Right cardiac atrium (tissue), 5 donors: ENCODE results near the gene CYB5A. TPM values are rescaled to one million over a fixed set of nuclear protein-coding genes. Genes with fewer than 3 reads are reported as not detected.

Experiments
- ATAC-seq, 2 donors: fragments of 200-7000 bp; cut with Tn5 transposase; one replicate each; pipeline versions ENCODE4 v1.8.0 to v1.9.1; 2020; ENCODE audit warnings: moderate library complexity in 2 of 2, mild to moderate bottlenecking in 1 of 2
- DNase-seq, 3 donors: peaks; one replicate each; pipeline ENCODE4 v3.0.0-alpha.2; 2020
- H3K27ac ChIP-seq: one replicate; pipeline ENCODE4 v1.5.1; 2013; ENCODE audit warnings: mild to moderate bottlenecking, low read length, control low read depth, moderate library complexity
- H3K27me3 ChIP-seq: one replicate; pipeline ENCODE4 v1.6.1; 2013; ENCODE audit not compliant: control insufficient read depth, insufficient read depth
- H3K4me1 ChIP-seq: one replicate; pipeline ENCODE4 v1.6.1; 2013; ENCODE audit warnings: low read length; ENCODE audit not compliant: control insufficient read depth, insufficient read depth
- H3K4me3 ChIP-seq: one replicate; pipeline ENCODE4 v1.5.1; 2013; ENCODE audit warnings: low read length, control low read depth
- H3K9me3 ChIP-seq: one replicate; pipeline ENCODE4 v1.6.1; 2013; ENCODE audit warnings: low read length; ENCODE audit not compliant: control insufficient read depth
- WGBS: extraction: QIAGEN DNeasy Blood & Tissue Kit; methylation state at CpG from one replicate; pipeline ENCODE4 v1.1.7; 2013; 5-methylcytosine and 5-hydroxymethylcytosine counted together
- intact Hi-C, 4 donors: fragments of 100-400 bp; cut with DNase I; formaldehyde crosslinking; loops; one replicate each; pipeline versions ENCODE4 v1.11.0 to v1.14.0; 2022 to 2023
- long read RNA-seq, 4 donors: library from polyadenylated mRNA; unstranded; transcript quantifications; one replicate each; pipeline ENCODE4 v2.0.0, GENCODE V29; 2020 to 2021
- polyA plus RNA-seq: library from polyadenylated mRNA; stranded (reverse); fragments of 200-250 nt; gene quantifications from one replicate; pipeline ENCODE4 v1.2.3, GENCODE V29; 2013
- total RNA-seq, 4 donors: library from RNA; stranded (reverse); fragmentation: NEBNext Ultra II Directional; extraction: Animal tissue kit (Norgen Biotek cat#: 25700); gene quantifications; one replicate each; pipeline ENCODE4 v1.2.1, GENCODE V29; 2021
- donor health status: healthy with polysubstance abuse.
- donor health status: DM: no; HTN: yes; CAD: no.
- donor health status: DM: no; HTN: no; CAD: no.
- donor health status: DM: no; HTN: yes; CAD: no; lungs with severe emphysema.
- donor health status: DM: yes; HTN: yes; CAD: no.

CYB5A gene, protein sequence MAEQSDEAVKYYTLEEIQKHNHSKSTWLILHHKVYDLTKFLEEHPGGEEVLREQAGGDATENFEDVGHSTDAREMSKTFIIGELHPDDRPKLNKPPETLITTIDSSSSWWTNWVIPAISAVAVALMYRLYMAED
- total RNA-seq (10 to 100 TPM; 40.4 to 53.6 (median 48.8) TPM), polyA plus RNA-seq (91.8 TPM)
- long read RNA-seq, donor 1, transcript CYB5A-202 (5 exons, 3,283 nt) = major isoform, 46 of 50 reads
- long read RNA-seq, donor 1, partial matches to known transcripts = 1 of 50 reads
- long read RNA-seq, donor 1, other reads (novel, unspliced or antisense) = 3 of 50 reads
- long read RNA-seq, donor 2, transcript CYB5A-202 (5 exons, 3,283 nt) = major isoform, 37 of 39 reads
- long read RNA-seq, donor 2, partial matches to known transcripts = 0 of 39 reads
- long read RNA-seq, donor 2, other reads (novel, unspliced or antisense) = 2 of 39 reads
- long read RNA-seq, donor 3, transcript CYB5A-202 (5 exons, 3,283 nt) = major isoform, 15 of 17 reads
- long read RNA-seq, donor 3, partial matches to known transcripts = 0 of 17 reads
- long read RNA-seq, donor 3, other reads (novel, unspliced or antisense) = 1 of 17 reads
- long read RNA-seq, donor 4, transcript CYB5A-202 (5 exons, 3,283 nt) = major isoform, 12 of 13 reads
- long read RNA-seq, donor 4, partial matches to known transcripts = 0 of 13 reads
- long read RNA-seq, donor 4, other reads (novel, unspliced or antisense) = 1 of 13 reads

DNA sequence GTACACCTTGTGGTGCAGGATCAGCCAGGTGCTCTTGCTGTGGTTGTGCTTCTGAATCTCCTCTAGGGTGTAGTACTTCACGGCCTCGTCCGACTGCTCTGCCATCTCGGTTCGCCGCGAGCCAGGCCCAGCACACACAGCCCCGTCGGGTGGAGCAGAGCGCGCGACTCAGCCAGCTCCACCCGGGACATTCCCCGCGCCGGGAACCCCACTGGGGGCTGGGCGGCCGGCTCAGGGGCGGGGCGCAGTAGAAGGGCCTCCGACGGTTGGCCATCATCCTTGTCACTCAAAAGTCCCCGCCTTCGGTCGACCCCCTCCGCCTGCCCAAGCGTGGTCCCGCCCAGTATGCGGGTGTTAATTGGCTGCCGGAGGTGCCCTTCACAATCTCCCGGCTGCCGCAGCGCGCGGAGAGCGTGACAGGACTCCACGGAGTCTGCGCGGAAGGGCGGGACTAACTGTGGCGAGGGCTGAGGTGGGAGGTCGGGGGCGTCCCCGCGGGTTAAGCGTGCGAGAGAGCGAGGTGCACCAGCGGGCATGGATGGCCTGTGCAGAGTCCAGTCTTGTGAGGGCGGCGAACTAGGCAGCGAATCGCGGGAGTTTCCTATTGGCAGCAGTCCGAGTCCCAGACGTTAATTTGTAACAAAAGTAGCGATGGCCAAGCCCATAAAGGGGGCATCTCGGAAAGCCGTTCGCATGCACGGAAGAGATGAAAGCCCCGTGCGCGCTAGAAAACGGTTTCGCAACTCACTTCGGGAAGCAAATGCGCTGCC lies at the start of gene CYB5A:
TSS of gene CYB5A (minus strand) at position 193 of the 770 bp plus-strand sequence. CDS start at position 105, 88 bp downstream.
- under 1% methylated on average over 68 of the region's 68 CpGs for WGBS
- H3K4me3 ChIP-seq = peak within 1 kb of the TSS; percentile 85
- no peaks in the 10 kb centered on the region for H3K4me1 ChIP-seq
- intact Hi-C loops = no loop called here
- no peaks in the 10 kb centered on the region for H3K9me3 ChIP-seq
- no peaks in the 10 kb centered on the region for H3K27me3 ChIP-seq
- H3K27ac ChIP-seq = peak within 1 kb of the TSS; percentile 39
- ATAC-seq (peak; percentile 99 to 100), DNase-seq (peak; percentile 98 to 100 (median 99))

DNA sequence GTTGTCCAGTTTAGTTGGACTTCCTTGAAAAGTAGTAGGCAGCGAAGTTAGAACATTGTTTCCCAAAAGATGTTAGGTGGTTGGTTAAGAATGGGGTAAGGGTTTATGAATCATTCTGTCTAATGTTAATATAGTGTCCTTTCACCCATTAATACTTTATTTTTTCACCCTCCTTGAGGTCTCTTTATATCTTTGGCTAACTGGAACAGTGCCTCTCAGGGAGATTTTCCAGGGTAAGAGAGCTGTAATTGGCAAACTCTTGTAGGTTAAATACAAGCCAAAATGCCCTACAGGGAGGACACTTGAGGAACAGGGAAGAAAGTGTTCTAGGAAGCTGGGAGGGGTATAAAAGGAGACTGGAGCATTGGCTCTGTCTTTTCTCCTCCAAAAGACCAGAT lies 46.1 kb upstream of the CYB5A start:
- intact Hi-C loops = loop anchor here in 2 of 4 donors (10.0 kb wide), 1 partner anchor 93 kb away; no protein-coding TSS in a partner anchor
- WGBS = 96% methylated on average over 1 of the region's 1 CpG

DNA sequence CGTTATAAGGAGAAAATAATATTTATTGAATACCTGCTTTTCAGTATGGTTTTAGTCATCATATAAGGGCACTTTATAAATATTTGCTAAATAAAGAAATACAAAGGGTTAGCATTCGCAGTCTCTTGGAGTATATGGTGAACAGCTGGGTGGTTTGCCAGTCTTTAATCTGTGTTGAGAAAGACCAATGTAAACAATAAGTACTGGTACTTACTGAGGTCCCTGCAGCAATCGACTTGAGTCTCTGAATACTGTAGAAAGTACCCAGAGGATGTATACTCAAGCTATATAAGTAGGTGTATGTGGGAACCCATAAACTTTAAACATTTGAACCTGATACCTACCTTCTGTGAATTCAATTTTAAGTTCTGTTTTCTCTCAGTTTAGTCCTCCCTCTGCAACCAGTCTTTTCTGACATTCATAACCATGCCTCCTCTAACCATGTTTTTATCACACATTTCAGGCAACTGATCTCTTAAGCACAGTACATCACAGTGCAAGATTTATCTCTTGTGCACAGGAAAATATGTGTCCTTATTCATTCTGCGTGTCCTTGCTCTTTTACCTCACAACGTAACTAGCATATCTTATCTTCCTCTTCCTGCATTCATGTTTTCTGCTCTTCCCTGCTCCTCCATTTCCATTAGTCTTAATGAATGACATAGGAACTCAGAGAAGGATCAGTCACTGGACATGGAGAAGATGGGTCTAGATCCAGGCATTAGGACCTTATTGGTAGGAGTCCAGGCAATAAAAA lies 45.6 kb upstream of the CYB5A start:
- H3K4me1 ChIP-seq = no peaks in the 10 kb centered on the region
- no peak overlapping the region for H3K27ac ChIP-seq
- DNase-seq (no peak), ATAC-seq (no peak)
- no peaks in the 10 kb centered on the region for H3K27me3 ChIP-seq
- 68% methylated on average over 5 of the region's 5 CpGs for WGBS
- intact Hi-C loops = loop anchor here in 2 of 4 donors (10.0 kb wide), 1 partner anchor 93 kb away; no protein-coding TSS in a partner anchor
- no peak overlapping the region for H3K4me3 ChIP-seq
- no peaks in the 10 kb centered on the region for H3K9me3 ChIP-seq

More for the DNA sequence above, 46.1 kb upstream of the CYB5A start:
- Histone ChIP-seq H3K4me1 (no peaks in the 10 kb centered on the region), H3K27ac (no peak overlapping the region), H3K9me3 (no peaks in the 10 kb centered on the region), H3K4me3 (no peak overlapping the region), H3K27me3 (no peaks in the 10 kb centered on the region)
- DNase-seq = no peak
- ATAC-seq = no peak

DNA sequence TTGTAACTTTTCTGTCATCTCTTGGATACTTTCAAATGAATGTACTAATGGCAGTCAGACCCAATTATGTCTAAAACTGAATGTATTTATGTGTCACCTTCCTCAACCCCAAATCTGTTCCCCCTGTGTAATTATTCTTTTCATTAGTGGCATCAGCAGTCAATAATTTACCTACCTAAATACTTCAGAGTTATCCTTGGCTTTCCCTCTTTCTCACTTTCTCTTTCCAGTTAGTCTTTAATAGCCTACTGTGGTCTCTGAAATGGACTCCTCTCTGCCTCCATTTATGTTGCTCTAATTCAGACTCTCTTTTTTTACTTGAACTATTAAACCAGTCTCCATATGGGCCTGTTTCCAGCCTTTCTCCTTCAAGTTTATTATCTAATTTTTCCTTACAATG lies 44.9 kb upstream of the CYB5A start:
- intact Hi-C loops = loop anchor here in 2 of 4 donors (10.0 kb wide), 1 partner anchor 92 kb away; no protein-coding TSS in a partner anchor
- no peaks in the 10 kb centered on the region for H3K9me3 ChIP-seq
- H3K27me3 ChIP-seq = no peaks in the 10 kb centered on the region
- ATAC-seq (no peak), DNase-seq (no peak)
- H3K4me3 ChIP-seq = no peak overlapping the region
- no peaks in the 10 kb centered on the region for H3K4me1 ChIP-seq
- no peak overlapping the region for H3K27ac ChIP-seq

DNA sequence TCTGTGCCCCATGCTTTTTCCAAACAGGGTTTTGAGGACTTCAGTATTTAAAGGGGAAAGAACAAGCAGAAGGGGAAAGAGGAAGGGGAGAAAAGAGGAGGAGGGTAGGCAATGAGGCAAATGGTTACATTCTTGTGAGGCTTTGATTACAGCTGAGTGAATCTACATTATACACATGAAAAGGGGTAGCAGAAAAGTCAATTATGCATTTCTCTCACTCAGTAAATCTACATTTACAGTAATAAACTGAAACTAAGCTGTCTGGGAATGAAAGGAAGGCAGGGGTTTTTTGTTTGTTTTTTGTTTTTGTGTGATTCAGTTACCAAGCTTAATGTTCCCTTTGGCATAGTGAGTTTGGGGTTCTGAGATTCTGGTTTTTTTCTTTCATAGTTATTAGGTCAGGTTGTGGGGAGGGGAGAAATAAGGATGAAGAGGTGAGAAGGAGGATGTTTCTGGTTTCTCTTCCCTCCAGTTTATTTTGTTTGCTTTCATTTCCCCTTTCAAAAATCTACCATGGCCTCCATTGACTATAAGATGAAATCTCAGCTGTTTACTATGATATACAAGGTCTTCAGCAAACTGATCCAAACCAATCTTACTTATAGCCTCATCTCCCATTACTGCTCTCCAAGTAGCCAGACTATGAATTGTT lies 42.6 kb upstream of the CYB5A start:
- no peaks in the 10 kb centered on the region for H3K9me3 ChIP-seq
- H3K27me3 ChIP-seq = no peaks in the 10 kb centered on the region
- ATAC-seq (no peak), DNase-seq (no peak)
- intact Hi-C loops = loop anchor here in 3 of 4 donors (5.0 to 10.0 kb wide), 4 partner anchors 90 to 137 kb away; no protein-coding TSS in a partner anchor
- H3K4me1 ChIP-seq = no peaks in the 10 kb centered on the region
- no peak overlapping the region for H3K27ac ChIP-seq
- H3K4me3 ChIP-seq = no peak overlapping the region

DNA sequence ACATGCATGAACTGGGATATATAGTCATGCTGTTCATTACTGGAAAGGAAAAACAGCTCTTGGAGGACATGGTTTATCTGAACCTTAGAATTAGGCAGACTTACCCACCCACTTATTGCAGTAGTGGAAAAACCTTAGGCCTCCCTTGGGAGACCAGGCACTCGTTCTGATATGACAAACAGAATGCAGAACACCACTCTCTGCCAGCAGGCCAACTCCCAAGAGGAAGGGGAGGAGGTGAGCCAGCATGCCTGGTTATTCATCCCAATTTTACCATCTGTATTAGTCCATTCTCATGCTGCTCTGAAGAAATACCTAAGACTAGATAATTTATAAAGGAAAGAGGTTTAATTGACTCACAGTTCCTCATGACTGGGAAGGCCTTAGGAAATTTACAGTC lies 41.3 kb upstream of the CYB5A start:
- Histone ChIP-seq H3K27ac (no peak overlapping the region), H3K27me3 (no peaks in the 10 kb centered on the region), H3K9me3 (no peaks in the 10 kb centered on the region), H3K4me3 (no peak overlapping the region), H3K4me1 (no peaks in the 10 kb centered on the region)
- DNase-seq = no peak
- intact Hi-C loops = loop anchor here in 3 of 4 donors (5.0 to 10.0 kb wide), 4 partner anchors 88 to 136 kb away; no protein-coding TSS in a partner anchor
- 31% methylated on average over 1 of the region's 1 CpG for WGBS
- ATAC-seq = no peak

DNA sequence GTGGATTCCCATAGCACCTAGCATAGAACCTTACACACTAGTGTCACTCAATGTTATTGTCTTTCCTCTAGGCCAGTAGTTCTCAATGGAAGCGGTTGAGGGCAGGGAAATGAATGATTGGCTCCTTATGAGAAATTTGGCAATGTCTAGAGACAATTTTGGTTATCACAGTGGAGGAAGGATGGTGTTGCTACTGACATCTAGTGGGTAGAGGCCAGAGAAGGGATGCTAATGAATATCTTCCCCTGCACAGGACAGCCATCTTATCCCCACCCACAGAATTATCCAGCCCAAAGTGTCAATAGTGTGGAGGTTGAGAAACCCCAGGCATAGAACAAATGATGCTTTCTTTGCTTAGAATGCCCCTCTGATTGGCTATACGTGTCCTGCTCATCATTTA lies 39.6 kb upstream of the CYB5A start:
- H3K9me3 ChIP-seq = no peaks in the 10 kb centered on the region
- H3K27me3 ChIP-seq = no peaks in the 10 kb centered on the region
- H3K4me3 ChIP-seq = no peak overlapping the region
- DNase-seq = no peak
- no peaks in the 10 kb centered on the region for H3K4me1 ChIP-seq
- H3K27ac ChIP-seq = no peak overlapping the region
- ATAC-seq = peak in 1 of 2 donors; percentile 56
- WGBS = 52% methylated on average over 2 of the region's 2 CpGs
- intact Hi-C loops = loop anchor here in 3 of 4 donors (5.0 to 10.0 kb wide), 4 partner anchors 87 to 134 kb away; no protein-coding TSS in a partner anchor

DNA sequence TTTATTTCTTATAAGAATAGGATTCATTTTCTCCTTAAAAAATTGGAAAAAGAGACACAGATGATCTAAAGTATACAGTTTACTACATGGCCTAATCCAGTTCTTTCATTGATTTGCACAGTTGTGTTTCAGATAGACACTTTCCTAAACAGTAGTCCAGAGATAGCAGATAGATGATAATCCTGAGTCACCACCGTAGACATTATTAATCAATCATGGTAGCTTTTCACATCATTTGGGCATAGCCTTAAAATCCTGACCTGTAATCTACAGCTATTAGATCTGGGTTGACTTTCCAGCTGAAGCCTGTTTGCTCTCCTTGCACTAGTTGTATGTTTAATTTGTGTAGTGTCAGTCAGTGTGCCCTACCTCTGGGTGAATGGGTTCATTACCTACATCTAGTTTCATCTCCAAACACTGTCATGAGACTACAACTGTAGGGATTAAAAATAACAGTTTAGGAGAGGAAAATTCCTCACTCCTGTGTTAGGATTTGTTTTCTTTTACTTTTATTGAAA lies 38.0 kb upstream of the CYB5A start:
- Histone ChIP-seq H3K27ac (no peak overlapping the region), H3K4me1 (no peaks in the 10 kb centered on the region), H3K4me3 (no peak overlapping the region), H3K9me3 (no peaks in the 10 kb centered on the region), H3K27me3 (no peaks in the 10 kb centered on the region)
- DNase-seq (no peak), ATAC-seq (no peak)
- whole genome bisulfite sequencing = 78% methylated on average over 1 of the region's 1 CpG
- intact Hi-C loops = loop anchor here in 3 of 4 donors (5.0 to 10.0 kb wide), 4 partner anchors 85 to 132 kb away; no protein-coding TSS in a partner anchor

DNA sequence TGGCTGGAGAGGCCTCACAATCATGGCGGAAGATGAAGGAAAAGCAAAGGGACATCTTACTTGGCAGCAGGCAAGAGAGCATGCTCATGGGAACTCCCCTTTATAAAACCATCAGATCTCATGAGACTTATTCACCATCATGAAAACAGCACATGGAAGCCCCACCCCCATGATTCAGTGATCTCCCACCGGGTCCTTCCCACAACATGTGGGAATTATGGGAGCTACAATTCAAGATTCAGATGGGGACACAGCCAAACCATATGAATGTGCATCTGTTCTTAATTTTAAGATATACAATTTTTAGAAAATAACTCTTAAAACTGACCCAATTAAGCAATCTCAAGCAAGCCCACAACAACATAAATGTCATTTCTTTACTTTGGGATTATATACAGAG lies 36.4 kb upstream of the CYB5A start:
- no peaks in the 10 kb centered on the region for H3K9me3 ChIP-seq
- no peak overlapping the region for H3K4me3 ChIP-seq
- H3K27me3 ChIP-seq = no peaks in the 10 kb centered on the region
- WGBS = 75% methylated on average over 2 of the region's 2 CpGs
- intact Hi-C loops = no loop called here
- DNase-seq = no peak
- H3K27ac ChIP-seq = no peak overlapping the region
- ATAC-seq = no peak
- H3K4me1 ChIP-seq = no peaks in the 10 kb centered on the region
